ENCODE measurements around the gene KCTD1.

- TF ChIP-seq CTCF (conservative IDR thresholded peaks at IDR 0.05), result no peak
- no peak for TF ChIP-seq EZH2 (IDR thresholded peaks at IDR 0.05; ENCODE audit: low read depth)
Measured at GRCh38 chr18:26474542-26474941, 73.8 kb downstream of the KCTD1 start.

Measured in PC-9 (cell line).